ENCODE data around the gene PMM2. TPM values are rescaled to one million over a fixed set of nuclear protein-coding genes. Genes with fewer than 3 reads are reported as not detected.

Gene PMM2
- total RNA-seq, 1 experiment from 2014 or later, result 49.0 TPM

DNA sequence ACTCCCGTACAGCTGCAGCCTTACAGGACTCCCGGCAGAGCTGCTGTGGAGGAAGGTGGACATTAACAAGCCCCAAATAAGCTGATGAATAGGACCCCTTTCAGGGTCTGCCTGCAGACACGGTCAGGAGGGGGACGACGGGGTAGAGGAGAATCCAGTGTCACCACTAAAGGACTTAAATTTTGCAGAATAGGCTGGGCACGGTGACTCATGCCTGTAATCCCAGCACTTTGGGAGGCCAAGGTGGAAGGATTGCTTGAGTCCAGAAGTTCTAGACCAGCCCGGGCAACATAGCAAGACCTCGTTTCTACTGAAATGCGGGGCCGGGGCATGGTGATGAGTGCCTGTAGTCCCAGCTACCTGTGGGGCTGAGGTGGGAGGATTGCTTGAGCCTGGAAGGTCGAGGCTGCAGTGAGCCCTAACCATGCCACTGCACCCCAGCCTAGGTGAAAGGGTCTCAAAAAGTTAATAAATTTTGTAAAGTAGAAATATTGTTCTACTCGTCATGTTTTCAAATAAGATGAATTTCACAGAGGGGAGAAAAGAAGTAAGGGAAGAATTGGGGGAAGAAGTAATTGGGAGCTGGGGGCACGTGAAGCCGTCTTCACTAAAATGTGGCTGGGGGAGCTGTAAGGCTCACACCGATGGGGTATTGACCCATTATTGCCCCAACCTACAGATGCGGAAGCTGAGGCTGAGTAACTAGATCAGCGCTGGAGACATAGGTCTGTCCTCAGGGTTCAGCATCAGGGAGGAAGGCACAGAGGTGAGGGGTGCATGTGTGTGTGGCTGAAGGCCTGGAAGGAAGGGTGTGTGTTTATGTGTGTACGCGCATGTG, 89.2 kb downstream of the PMM2 start:
- no peak for DNase-seq (ENCODE audit: low spot score)

DNA sequence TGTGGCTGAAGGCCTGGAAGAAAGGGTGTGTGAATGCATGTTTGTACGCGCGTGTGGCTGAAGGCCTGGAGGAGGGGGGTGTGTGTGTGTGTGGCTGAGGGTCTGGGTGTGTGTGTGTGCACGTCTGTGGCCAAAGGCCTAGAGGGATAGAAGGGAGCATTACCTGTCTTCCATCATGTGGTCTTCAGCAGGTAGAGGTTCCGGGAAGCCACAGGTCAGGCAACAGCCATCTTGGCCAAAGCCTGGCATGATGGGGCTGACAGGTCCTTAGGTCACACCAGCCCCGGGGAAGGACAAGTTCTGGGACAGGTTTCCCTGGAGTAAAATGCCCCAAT, 89.8 kb downstream of the PMM2 start:
- DNase-seq (ENCODE audit: low spot score), result no peak

- DNase-seq (ENCODE audit: low spot score), result no peak
These were observed 90.4 kb downstream of the PMM2 start for GRCh38 chr16:8887952-8888560.

DNA sequence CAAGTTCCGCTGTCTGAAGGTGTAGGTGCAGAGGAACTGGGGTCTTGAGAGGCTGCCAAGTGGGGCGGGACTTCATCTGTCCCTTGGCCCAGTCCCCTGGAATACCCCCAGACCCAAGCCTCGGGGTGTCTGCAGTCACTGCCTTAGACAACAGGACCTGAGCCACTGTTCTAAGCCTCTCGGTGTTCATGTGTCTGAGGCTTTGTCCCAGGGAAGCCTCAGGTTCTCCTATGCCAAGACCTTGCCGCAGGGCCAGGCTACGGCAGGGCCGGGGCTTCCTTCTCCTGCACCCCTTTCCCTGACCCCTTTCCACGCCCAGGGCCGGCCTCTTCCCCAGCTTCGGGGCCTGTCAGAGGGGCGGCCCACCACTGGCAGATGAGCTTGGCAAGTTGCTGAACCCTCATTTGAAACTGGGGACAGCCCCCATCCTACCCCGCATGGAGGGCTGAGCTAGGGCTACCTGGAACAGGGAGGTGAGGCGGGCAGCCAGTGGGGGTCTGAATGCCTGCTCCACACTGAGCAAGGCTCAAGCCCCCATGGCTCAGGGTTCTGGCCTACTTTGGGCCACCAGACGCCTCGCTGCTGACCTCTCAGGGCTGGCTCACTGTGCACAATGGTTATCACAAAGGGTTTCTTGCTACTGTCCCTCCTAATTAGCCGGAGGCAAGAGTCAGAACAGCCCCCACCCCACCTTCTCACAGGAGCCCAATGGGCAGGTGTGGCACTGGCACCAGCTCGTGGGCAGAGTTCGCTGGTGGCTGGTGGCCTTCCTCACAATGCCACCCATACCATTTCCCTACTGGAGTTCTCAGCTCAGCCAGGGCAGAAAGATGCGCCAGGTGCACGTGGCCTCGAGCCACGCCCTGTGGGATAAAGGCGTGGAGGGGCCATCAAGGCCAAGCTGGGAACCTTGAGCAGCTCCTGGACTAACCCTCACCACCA, 91.6 kb downstream of the PMM2 start:
- DNase-seq (ENCODE audit: low spot score), result no peak

GRCh38 chr16:8889893-8890548, 92.4 kb downstream of the PMM2 start:
- DNase-seq (ENCODE audit: low spot score), result no peak

DNA sequence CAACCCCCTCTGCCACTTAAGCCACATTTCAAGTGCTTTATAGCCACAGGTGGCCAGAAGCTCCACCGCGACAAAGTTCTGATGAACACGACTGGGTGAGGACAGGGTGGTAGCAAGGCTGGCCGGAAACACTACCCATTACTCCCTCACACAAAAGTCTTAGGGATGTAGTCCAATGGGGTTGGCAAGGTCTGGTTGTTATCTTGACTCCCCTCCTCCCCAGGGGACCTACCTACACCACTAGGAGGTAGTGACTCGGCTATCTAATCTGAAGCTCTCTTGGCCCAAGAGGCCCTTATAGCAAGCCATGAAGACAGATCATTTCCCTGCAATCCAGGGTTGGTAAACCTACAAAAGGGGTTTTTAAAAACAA, 92.9 kb downstream of the PMM2 start:
- no peak for DNase-seq (ENCODE audit: low spot score)

- DNase-seq (ENCODE audit: low spot score), result no peak
These were observed 94.5 kb downstream of the PMM2 start for GRCh38 chr16:8892101-8892575.

DNA sequence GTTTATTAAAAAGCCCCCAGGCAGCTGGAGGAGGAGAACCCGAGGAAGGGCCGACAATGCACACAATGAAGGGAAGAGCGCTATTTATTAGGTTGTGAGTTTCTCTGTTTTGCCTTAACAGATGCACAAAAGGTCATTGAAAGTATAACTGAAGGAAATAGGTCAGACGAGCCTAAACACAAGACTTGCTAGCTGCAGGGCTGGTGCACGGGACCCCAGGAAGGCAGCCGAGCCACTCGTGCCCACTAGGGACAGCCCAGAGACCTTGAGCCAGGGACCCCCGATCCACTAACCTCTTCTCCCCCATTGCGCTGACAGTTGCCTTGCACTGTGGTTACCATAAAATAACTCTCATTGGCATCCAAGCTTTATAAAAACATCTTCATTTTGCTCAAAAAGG, 95.8 kb downstream of the PMM2 start:
- no peak for DNase-seq (ENCODE audit: low spot score)

- no peak for DNase-seq (ENCODE audit: low spot score)
These were observed 96.5 kb downstream of the PMM2 start for GRCh38 chr16:8893976-8894690.

DNA sequence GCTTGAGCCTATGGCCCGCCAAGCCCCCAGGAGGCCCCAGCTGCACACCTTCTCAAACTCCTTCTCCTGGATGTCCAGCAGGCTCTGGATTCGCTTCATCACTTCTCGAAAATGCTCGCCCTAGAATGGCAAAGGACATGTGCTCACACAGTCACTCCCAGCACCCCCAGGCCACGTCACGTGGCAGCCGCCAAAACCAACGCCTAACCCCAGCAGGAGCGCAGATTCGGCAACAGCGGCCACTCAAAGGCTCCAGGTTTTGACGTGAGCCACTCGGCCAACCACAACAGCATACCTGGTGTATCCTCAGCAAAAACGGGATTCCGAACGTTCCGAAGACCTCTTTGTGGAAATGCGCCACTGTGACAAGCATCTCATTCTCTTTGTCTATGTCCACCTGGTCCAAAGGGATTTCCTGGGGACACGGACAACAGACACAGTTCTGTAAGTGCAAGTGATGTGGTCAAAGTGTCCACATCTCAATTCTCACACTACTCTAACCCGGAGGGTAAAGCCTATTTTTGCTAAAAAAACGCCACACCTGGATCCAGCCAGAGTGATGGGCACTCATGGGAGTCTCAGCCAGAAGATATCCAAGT, 97.2 kb downstream of the PMM2 start:
- no peak for DNase-seq (ENCODE audit: low spot score)

GRCh38 chr16:8898660-8899318, 101.2 kb downstream of the PMM2 start:
- DNase-seq (ENCODE audit: low spot score), result no peak

Other genes with a start within 250 kb of the PMM2 start
- not detected in 2 replicates for gene TMEM114, start 207.3 kb upstream of the PMM2 start, total RNA-seq (2014; rRNA removed; shearing (Covaris generic))
- gene METTL22, start 176.1 kb upstream of the PMM2 start, total RNA-seq (2014; rRNA removed; shearing (Covaris generic)), result 16.4 and 21.0 TPM in 2 replicates
- 0.36 and 1.1 TPM in 2 replicates for gene ABAT, start 123.2 kb upstream of the PMM2 start, total RNA-seq (2014; rRNA removed; shearing (Covaris generic))
- 7.5 and 11.7 TPM in 2 replicates for gene TMEM186, start 200 bp upstream of the PMM2 start, total RNA-seq (2014; rRNA removed; shearing (Covaris generic))
- gene CARHSP1, start 71.2 kb downstream of the PMM2 start, total RNA-seq (2014; rRNA removed; shearing (Covaris generic)), result 197 and 220 TPM in 2 replicates
- not detected in 2 replicates for gene LITAFD, start 84.5 kb downstream of the PMM2 start, total RNA-seq (2014; rRNA removed; shearing (Covaris generic))
- 45.8 and 64.7 TPM in 2 replicates for gene USP7, start 166.1 kb downstream of the PMM2 start, total RNA-seq (2014; rRNA removed; shearing (Covaris generic))

All from HT-29 (cell line).